HG02759 (cell line): ENCODE measurements around the gene ALDH3B1.

Source experiments
- ATAC-seq: cut with Tn5 transposase; IDR thresholded peaks from one replicate; pipeline ENCODE4 v1.9.1; 2021; ENCODE audit warnings: mild to moderate bottlenecking, moderate library complexity; ENCODE audit not compliant: unreplicated experiment

ALDH3B1 gene

DNA sequence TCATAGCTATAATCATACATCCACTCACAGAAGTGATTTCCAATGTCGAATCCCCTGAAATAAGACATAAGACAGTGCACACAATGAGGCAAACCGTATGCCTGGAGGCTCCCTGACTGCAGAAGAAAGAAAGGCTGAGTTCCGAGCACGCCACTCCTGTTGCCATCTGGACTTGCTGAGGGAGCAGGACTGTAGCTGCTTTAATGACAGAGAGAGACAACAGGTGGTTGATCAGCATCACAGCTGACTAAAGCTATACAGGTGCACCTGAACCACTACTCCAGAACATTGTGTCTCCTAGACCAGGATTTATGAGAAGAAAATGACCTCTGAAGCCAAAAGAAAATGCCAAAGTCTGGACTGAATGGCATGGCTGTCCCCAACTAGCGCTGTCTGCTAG lies 55.7 kb downstream of the ALDH3B1 start:
- ATAC-seq, result no peak

DNA sequence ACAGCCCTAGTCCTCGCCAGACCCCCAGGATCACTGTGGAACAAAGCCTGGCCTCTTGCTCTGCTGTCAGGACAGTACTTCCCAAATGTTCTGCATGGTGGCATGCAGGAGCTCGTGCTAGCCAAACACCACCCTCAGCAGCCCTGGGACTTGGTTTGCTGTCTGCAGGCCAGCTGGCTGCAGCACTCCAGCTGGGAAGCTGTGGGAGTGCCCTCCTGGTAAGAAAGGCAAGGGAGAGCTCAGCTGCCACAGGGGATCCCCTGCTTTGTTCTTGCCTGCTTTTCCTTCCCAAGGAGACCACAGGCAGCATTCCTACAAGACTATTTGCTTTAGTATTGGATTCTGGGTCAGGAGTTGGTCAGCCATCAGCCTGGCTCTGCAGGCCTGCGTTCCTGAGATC lies 56.6 kb downstream of the ALDH3B1 start:
- no peak for ATAC-seq

DNA sequence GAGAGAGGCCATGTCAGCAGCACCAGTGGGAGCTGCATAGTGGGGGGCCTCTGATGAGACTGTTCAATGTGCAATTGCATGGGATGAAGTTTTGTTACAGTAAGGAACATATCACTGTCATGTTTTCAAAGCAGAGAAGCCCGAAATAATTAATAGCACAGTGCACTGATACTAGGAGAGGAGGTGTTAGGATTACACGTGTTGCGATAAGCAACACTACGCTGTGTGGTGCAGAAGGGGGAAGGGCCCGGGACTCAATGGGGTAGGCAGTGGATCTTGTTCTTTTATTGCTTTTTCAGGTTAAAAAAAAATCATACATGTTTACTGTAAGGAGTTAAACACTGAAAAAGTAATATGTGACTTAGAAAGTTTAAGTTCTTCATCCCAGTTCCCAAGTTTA lies 57.9 kb downstream of the ALDH3B1 start:
- ATAC-seq, result no peak

GRCh38 chr11:68071281-68072048 lies 61.3 kb downstream of the ALDH3B1 start:
- ATAC-seq, result no peak

DNA sequence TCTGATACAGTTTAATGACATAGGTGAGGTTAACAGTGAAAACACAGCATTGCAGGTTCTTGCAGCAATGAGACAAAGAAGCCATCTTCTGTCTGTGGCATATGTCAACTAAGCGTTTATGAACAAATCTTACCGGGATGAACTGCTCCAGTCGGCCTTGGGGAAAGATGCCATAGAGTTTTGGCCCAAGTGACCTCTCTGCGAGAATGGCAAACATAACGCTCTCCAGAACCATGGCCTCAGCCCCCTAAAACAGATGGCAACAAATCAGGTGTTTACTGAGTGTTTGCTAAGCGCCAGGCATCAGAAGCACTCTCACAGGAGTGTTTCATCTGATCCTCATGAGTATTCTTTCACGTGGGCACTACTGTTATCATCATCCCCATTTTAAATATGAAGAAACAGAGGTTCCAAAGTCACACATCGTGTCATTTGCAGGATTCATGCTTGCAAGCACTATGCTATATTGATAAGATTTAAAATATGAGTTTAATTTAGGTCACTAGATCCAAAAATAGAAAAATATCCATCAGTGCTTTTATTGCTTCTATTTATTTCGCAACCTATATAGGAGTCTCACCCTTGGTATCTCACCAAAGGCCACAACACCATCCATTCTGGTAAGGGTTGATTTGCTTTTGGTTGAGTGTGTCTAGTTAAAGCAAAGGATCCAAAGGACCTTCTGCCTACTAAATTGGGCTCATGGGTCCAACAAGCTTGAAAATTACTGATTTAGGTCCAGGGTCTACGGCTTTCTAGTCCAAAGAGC lies 64.6 kb downstream of the ALDH3B1 start:
- ATAC-seq, result no peak

- ATAC-seq, result no peak
Observed at GRCh38 chr11:68076371-68077042, 66.4 kb downstream of the ALDH3B1 start.

GRCh38 chr11:68077617-68078582 lies 67.8 kb downstream of the ALDH3B1 start:
- no peak for ATAC-seq
